HG02852 (cell line): ENCODE measurements around the gene NXPH1.

Source experiments
- ATAC-seq: cut with Tn5 transposase; IDR thresholded peaks from one replicate; pipeline ENCODE4 v1.9.1; 2021; ENCODE audit warnings: mild to moderate bottlenecking, moderate library complexity; ENCODE audit not compliant: unreplicated experiment

Gene NXPH1

DNA sequence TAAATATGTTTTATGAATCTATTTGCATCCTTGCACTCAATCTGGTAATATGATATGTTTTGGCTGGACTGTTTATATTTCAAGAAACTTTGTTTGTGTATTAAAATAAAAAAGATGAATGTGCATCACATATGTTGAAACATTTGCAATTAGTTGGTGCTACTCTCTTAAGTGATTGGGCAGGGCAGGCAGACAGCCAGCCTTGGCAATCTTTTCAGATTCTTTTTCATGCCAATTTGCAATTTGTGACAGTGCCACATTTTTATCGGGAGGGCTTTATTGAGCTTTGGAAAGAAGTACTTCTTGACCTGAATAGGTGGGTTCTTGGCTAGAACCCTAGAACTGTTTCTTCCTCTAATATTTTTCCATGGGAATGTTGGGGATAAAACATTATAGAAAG lies 152.2 kb downstream of the NXPH1 start:
- ATAC-seq, result no peak

DNA sequence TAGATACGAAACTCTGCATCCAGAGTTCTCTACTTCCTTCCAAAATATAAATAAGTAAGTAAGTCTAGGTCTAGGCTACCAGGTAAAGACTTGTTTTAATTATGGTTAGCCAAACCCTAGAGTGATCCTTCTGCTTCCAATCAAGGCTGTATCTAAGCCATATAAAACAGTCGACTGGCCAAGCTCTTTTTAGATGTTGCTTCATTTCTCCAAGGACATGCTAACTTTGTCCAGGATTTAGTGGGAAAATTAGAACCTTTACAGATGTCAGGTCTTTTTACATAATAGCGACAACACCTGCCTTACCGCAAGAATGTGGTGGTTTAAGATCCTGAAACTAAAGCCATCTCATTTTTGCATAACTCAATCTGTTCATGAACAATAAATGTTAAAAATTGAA lies 156.8 kb downstream of the NXPH1 start:
- no peak for ATAC-seq

DNA sequence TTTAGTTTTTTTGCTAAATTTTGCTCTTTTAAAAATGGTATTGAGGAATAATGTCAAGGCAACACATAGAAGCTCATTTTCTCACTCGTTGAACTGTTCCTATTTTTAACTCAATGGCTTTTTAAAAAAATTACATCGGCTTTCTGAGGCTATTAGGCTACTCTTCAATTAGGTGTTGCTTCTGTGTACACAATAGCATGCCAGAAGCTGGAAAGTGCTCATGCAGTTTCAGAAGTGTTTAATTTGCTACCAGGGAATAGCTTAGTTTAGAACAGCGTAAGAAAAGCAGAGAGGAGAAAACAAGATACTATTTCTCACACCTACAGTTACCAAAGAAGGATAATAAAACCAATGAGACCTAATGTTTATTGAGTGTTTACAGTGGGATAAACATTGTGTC lies 157.4 kb downstream of the NXPH1 start:
- no peak for ATAC-seq

DNA sequence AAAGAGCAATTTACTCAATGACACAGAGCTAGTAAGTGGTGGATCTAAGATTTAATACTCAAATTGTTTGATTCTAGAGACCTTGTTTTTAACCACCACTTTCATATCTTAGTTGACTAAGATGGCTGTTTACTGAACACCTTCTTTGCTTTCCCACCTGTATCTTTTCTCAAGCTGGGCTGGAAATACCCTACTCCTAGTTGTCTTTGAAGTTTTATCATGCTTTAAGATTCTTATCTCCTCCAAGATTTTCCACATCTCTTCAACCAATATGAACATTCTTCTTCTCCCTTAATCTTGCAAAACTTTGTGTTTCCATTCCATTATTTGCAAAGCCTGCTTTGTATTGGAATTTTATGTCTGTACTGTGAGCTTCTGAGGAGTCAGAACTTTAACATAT lies 157.9 kb downstream of the NXPH1 start:
- no peak for ATAC-seq

DNA sequence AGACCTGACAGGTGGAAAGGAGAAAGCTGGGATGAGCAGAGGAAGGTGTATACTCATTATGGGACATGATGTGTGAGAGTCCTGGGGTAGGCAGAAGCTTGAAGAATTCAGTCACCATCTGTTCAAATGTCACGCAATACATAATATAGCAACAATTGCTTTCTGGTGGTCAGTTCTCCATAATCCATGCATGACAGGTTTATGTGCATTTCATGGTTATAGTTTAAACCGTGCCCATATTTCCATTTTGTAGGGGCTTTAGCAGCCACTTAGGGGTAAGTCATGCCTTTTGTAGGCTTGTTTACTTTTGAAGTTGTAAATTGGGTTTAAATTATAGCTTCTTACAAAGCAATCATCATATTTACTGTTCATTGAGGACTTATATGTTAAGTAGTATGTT lies 158.8 kb downstream of the NXPH1 start:
- ATAC-seq, result no peak

DNA sequence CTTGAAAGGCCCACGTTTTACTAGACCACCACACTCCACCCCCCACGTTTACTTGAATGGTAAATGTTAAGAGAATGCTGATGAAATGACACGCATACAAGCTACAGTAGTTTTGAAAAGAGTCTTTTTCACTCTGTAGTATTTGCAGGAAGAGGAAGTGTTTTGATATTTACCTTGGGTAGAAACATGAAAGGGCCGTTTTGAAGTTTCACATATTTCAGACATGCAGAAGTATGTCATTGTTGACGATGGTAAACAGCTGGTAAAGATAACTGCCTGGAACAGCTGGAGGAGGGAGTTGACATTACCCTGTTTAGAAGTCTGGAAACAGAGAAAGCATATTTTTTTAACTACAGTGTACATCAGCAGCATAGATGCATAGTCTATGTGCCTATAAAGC lies 160.7 kb downstream of the NXPH1 start:
- no peak for ATAC-seq

DNA sequence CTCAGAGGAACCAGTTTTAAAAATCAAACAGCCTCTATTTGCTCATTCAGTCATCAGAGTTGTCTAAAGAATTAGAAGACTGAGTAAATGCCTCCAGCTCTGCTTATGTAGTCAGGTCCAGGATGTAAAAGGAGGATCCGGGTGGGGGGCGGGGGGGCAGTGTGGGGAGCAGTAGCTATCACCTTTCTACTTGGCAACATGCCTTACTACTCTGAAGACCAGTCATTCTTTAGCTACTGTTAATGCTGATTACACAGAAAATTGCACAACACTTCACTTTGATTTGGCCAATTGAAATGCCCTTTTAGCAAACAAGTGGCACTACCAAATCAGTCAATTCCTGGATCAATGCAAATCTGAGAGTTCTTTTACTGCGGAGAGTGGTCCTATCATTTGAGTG lies 164.2 kb downstream of the NXPH1 start:
- no peak for ATAC-seq

DNA sequence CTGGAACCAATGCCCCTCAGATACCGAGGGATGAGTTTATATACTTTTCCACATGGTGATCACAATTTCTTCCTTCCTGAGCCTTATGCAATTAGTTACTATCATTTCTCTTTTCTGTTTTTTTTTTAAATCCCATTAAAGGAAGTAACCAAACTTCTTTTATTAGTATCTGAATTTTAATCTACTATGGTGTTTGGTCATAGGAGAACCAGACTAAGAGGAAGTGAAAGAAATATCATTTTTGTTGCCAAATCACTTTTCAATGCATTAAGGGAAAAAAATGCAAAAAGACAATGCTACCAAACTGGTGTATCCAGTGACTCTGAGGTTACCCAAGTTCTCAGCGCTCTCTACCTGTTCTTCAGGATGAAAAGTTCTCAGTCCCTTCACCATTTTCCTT lies 167.7 kb downstream of the NXPH1 start:
- ATAC-seq, result no peak

DNA sequence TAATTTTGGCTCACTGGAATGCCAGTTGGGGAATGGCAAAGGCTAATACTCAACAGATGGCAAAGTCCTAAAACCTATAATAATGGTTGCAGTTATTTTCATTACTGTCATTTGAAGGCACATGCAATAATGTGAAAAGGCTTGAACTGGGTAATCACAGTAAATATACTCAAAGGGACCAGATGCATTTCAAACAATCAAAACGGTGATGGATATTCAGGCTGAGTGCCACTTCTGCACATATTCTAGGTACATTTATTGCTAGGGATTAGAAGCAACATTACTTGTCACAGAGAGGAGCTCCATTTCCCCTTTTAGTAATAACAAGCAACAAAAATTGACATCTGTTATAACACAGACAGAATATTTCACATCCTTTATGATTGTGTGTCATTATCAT lies 171.8 kb downstream of the NXPH1 start:
- ATAC-seq, result no peak

DNA sequence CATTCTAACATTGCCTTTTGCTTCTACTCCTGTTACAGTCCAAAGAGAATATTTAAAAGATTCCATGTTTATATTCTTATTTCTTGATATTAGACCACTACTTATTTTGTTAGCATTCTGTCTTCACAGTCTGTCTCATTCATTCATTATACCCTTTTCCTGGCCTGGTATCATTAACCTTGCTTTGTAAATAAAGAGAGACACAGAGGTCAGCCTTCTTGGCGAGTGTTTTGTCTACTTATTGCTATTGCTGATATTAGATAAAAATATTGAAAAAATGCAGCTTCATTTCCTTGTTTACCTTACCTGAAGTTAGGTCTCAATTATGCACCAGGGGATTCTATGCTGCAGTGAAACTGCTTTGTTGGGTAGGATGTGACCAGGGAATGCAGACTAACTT lies 179.2 kb downstream of the NXPH1 start:
- no peak for ATAC-seq

DNA sequence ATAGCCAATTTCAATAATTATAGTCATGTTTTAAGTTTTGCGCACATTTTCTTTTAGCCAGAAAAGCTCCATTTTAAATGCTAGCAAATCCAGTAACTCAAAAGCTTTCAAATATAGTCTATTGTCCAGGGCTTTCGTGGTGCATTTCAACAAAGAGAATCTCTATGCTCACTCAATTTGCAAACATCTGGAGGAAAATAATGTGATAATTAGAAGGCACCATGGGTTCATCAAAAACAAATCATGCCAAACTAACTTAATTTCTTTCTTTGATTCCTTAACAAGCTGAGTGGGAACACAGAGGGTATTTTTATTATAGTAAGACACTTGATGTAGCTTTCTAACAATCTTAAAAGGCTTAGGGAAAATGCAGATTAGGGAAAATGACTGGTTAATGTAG lies 179.8 kb downstream of the NXPH1 start:
- no peak for ATAC-seq

DNA sequence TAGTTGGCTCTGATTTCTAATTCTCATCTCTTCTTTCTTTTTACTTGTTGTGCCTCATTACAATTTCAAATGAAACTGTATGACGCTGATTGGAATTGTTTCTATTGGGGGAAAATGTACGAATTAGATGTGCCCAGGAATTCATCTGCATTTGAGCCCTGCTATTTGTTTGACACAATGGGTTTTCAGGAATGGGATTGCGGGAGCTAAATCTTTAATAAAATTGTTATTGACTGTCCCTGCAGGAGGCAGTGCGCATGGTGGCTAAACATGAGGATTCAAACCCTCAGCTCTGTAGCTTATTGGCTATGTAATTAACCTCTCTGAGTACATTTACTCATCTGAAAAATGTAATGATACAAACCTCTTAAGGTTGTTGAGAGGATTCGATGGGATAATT lies 181.6 kb downstream of the NXPH1 start:
- ATAC-seq, result no peak

DNA sequence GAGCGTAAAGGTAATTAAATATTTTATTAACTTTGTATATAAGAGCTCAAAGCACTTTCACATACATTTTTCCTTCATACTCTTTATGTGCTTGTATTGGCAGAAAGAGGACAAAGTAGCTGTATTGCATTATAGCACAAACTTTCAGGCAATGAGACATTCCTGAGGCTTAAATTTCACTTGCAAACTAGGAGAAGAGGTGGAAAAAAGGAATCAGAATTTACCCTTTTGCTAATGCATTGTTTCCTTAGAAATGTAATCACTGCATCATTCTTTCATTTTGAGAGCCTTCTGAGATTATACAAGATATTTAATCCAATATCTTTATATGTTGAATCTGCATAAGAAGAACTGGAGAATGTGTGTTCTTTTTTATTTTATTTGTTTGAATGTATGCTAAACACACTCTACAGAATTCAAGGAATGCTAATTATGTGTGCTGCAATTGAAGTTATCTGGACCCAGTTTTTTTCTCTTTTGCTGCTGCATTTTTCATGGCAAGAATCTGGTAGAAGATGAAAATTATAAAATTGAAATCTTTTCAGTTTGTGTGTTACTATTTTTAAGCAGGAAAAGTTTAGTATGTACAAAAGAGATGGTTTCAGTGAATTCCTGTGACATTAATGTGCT lies 185.1 kb downstream of the NXPH1 start:
- ATAC-seq, result no peak

DNA sequence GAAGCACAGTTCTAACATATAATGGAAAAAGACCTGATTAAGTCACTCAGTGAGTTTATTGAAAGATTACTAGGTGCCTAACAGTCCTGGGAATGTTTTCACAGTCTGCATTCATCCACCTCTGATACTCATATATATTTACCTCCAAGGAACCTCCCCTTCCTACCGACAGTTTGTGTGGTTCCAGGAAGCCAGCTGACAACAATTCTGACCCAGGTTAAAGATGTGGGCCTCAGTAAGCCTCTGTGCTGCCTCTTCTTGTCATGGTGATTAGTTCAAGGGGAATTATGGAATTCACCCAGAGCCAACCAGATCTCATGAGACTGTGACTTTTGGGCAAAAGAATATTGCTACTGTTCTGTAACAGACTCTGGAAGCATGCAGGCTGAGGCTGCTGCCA lies 186.8 kb downstream of the NXPH1 start:
- no peak for ATAC-seq

DNA sequence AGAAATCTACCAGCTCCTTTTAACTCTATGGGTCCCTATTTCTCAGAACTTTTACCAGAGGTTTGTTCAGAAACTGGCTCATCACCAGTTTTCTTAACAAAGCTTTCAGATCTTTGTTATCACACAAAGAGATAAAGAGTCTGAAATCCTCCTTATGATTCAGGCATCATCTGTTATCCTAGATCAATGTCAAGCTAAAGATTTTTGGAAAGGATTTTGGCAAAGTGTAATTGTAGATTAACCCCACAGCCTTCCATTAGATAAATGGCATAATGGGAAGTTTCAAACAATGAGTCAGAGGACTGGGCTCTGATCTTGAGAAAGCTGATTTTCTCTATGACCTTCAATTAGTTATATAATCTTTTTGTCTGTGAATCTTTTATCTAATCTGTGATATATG lies 192.2 kb downstream of the NXPH1 start:
- ATAC-seq, result no peak

DNA sequence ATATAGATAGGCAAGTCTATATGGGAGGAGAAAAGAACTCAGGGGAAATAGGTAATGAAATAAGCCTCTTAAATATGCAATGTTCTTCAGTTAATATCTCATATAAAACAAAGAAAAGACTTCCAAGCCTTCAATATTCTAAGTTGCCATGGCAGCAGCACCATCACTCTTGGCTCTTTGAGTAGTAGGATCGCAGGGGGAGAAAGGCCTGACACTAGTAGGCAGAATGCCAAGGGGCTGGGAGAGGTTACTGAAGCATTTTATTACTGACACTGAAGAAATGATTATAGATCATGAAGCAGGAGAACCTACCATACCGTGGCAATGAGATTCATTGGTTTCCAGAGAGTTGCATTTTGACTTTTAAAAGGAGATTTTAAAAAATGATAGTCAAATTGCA lies 193.9 kb downstream of the NXPH1 start:
- ATAC-seq, result no peak

DNA sequence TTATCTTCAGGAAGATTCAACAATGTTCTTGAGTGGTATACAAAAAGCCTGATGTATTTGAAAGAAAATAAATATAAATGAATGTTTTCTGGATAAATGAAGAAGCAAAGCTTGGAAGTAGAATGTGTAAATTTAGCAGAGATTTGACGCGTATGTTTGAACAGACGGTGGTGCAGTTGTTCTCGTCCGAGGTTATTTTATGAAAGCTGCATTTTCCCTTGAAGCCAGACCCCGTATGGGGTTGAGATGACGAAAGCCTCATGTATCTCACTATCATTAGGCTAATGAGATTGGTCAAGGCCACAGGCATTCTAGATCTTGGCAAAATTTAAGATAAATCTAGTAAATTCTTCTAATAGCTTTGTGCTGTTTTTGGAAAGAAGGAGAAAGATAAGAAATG lies 195.2 kb downstream of the NXPH1 start:
- no peak for ATAC-seq

DNA sequence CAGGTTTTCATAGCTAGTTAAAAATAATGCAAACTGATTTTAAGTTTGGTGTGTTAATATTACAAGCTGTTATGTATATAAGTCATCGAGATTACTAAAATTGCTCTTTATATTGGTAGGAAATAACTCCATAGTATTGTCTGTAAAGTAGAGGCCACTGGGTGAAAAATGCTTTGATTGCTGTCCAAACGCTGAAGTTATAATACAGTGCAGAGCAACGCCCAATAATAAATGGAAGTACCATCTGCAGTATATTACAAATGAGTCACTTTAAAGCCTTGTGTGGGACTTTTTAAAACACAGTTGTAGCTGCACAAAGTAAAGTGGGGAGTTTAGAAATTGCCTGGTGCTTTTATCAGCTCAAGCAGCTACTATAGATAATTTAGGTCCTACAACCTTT lies 196.1 kb downstream of the NXPH1 start:
- ATAC-seq, result no peak

DNA sequence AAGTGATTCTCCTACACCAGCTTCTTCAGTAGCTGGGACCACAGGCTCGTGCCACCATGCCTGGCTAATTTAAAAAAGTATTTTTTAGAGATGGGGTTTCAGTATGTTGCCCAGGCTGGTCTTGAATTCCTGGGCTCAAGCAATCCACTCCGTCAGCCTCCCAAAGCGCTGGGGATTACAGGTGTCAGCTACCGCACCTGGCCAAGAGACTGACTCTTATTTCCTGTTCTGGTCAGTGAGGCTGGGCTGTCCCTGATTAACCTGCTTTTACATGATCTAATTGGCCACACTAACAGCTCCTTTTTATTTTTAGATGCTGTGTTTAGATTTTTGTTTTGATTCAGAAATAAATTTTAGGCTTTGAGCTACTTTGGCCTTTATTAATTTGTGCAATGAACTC lies 203.9 kb downstream of the NXPH1 start:
- ATAC-seq, result no peak

DNA sequence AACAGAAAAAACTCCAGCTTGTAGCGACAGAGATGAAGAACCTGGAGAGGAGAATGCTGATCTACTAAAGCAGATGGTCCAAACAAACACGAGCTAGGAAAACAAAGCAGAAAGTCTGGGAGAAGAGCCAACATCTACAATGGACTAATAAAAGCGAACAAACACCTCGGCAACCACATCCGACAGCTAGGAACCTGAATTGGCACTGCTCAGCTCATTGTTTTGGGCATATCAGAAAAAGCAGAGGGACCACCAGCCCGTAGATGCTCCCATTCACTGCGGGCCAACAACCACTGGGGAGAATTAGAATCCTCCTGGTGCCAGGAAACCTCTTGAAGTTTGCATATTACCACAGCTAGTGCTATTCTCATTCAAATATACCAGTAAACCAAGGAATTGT lies 204.7 kb downstream of the NXPH1 start:
- ATAC-seq, result no peak

DNA sequence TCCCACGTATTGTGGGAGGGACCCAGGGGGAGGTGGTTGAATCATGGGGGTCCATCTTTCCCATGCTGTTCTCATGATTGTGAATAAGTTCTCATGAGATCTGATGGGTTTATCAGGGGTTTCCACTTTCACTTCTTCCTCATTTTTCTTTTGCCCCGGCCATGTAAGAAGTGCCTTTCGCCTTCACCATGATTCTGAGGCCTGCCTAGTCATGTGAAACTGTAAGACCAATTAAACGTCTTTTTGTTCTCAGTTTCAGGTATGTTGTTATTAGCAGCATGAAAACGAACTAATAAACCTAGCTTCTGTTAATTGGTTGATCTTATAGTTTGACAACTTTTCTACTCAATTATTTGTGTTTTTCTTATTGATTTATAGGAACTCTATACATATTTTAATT lies 206.3 kb downstream of the NXPH1 start:
- no peak for ATAC-seq

DNA sequence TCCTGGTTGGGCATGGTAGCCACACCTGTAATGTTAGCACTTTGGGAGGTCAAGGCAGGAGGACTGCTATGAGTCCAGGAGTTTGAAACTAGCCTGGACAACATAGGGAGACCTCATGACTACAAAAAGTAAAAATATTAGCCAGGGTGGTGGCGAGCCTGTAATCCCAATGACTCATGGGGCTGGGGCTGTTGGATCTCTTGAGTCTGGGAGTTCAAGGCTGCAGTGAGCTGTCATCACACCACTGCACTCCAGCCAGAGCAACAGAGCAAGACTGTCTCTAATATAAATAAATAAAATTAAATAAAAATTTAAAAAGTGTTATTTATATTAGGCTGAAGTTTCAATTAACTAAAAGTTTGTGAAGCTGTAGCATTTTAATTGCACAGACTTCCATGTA lies 207.3 kb downstream of the NXPH1 start:
- ATAC-seq, result no peak

DNA sequence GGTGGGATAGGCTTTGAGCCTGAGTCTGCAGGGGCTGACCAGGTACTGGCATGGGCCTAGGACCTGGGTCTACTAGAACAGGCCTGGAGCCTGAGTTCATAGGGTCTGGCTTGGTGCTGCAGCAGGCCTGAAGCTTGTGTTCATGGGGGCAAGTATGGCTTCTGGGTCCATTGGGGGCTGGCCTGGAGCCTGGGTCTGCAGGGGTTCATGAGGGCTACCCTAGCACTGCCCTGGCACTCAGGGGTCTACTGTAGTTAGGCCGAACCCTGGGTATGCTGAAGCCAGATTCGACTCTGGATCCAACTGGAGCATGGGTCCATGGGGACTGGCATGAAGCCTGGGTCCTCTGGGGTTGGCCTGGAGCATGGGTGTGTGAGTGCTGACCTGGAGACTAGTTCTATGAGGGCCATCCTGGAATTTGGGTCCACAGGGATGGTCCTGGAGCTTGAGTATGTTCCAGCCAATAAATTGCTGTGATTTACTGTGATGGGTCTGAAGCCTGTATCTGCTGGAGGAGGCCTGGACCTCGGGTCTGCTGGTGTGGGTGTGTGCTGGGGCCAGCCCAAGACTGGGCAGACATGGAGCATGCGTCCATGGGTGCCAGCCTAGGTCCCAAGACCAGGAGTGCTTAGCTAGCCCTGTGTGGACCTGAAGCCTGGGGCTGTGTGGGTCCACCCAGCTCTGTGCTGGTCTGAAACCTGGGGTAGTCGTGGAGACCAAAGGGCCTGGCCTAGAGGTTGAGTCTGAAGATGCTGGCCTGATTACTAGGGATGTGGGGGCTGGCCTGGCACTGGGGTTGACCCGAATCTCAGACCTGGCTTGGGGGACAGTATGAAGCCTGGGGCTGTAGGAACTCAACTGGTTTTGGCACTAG lies 235.5 kb downstream of the NXPH1 start:
- no peak for ATAC-seq
